GM08714 (cell line): ENCODE measurements around the gene LGSN.

Experiments
- H3K4me3 ChIP-seq: fragments of 200-500 bp; sonication (Bioruptor generic); 2 replicates; pipeline ENCODE4 v1.5.1; 2014; ENCODE audit warnings: mild to moderate bottlenecking, low read length, inconsistent platforms
- ZNF274 ChIP-seq: IDR thresholded peaks from 2 replicates; pipeline ENCODE4 v1.6.1; 2012; ENCODE audit warnings: mild to moderate bottlenecking, low read depth, low read length

LGSN gene

DNA sequence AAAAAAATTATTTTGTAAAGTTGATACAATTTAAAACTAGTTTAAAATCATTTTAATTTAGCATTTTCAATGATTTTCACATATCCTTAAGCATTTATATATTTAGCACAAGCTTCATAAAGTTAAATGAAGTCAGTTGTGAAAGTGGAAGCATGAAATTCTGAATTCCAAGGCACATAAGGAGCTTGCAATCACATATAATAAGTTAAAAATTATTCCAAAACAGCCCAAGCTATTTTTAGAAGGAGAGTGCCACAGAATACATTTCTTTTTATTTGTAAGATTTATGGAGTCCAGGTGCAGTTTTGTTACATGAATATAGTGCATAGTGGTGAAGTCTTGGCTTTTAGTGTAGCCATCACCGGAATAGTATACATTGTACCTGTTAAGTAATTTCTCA lies 3.2 kb upstream of the LGSN start:
- no peak for TF ChIP-seq ZNF274
- H3K4me3 ChIP-seq = no peak overlapping the region

GRCh38 chr6:63321821-63322220 lies 2.0 kb upstream of the LGSN start:
- no peak overlapping the region for H3K4me3 ChIP-seq
- no peak for TF ChIP-seq ZNF274

GRCh38 chr6:63317641-63318040 lies 2.1 kb downstream of the LGSN start:
- no peak overlapping the region for H3K4me3 ChIP-seq
- TF ChIP-seq ZNF274 = no peak

GRCh38 chr6:63316113-63316512 lies 3.7 kb downstream of the LGSN start:
- no peak for TF ChIP-seq ZNF274
- no peak overlapping the region for H3K4me3 ChIP-seq

DNA sequence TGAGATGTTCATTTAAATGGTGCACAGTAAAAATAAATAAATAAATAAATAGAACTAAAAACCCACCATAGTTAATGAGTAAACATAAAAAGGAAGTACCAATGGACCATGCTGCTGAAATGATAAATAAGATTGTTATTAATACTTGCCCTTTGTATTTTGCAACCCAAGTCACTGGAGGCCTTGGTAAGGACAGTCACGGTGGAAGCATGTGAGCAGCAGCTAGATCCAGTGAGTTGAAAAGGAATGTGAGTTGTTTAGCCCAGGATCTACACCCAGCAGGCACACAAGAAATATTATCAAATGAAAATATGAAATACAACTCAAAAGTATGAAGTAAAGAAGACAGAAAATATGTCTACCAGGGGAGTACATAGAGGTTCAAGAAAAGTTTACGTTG lies 6.7 kb downstream of the LGSN start:
- H3K4me3 ChIP-seq = no peak overlapping the region
- no peak for TF ChIP-seq ZNF274

- no peak overlapping the region for H3K4me3 ChIP-seq
- TF ChIP-seq ZNF274 = no peak
Observed at GRCh38 chr6:63307581-63308246, 12.1 kb downstream of the LGSN start.

- H3K4me3 ChIP-seq = no peak overlapping the region
- no peak for TF ChIP-seq ZNF274
Observed at GRCh38 chr6:63306420-63306819, 13.4 kb downstream of the LGSN start.

GRCh38 chr6:63305277-63305676 lies 14.5 kb downstream of the LGSN start:
- no peak overlapping the region for H3K4me3 ChIP-seq
- TF ChIP-seq ZNF274 = no peak

DNA sequence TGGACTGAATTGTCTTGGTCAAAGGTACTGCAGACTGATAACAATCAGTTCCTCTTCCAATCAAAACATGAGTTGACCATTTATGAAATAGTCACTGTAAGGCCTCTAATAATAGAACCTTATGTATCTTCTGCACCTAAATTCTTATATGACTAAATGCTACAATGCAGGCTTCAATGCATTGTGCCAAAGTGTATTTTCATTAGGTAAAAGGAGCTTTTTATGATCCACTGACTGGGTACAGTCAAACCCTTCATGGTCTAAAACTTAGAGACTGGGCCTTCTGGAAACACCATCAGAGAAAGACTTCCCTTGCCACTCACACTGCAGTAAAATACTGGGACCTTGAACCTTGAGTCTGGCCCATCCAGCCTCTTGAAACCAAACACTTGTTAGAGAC lies 16.3 kb downstream of the LGSN start:
- TF ChIP-seq ZNF274 = no peak
- no peak overlapping the region for H3K4me3 ChIP-seq

DNA sequence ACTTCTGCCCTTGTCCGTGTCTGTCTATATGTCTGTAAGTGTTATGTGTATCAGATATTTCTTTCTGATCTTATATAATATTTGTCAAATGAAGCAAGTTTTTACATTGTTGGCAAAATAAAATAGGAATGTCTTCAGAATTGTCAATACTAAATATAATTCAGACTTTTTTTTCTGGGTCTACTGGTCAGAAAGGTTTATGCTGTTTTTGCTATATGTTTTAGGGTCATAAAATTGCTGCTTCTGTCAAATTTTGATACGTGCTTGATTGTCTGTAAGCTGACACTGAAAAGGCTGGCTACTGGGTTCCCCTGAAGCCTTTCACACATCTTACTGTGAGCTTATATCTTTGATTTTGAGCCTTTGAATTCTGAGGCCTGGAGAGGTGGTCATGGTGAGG lies 20.1 kb downstream of the LGSN start:
- no peak for TF ChIP-seq ZNF274

GRCh38 chr6:63295553-63296194 lies 24.1 kb downstream of the LGSN start:
- no peak overlapping the region for H3K4me3 ChIP-seq
- no peak for TF ChIP-seq ZNF274

More for the DNA sequence above, 20.1 kb downstream of the LGSN start:
- no peak overlapping the region for H3K4me3 ChIP-seq

GRCh38 chr6:63290492-63291058 lies 29.2 kb downstream of the LGSN start:
- TF ChIP-seq ZNF274 = no peak
- no peak overlapping the region for H3K4me3 ChIP-seq

- no peak for TF ChIP-seq ZNF274
- no peak overlapping the region for H3K4me3 ChIP-seq
Observed at GRCh38 chr6:63289269-63289872, 30.4 kb downstream of the LGSN start.

- TF ChIP-seq ZNF274 = no peak
- H3K4me3 ChIP-seq = no peak overlapping the region
Observed at GRCh38 chr6:63280639-63281180, 39.1 kb downstream of the LGSN start.

DNA sequence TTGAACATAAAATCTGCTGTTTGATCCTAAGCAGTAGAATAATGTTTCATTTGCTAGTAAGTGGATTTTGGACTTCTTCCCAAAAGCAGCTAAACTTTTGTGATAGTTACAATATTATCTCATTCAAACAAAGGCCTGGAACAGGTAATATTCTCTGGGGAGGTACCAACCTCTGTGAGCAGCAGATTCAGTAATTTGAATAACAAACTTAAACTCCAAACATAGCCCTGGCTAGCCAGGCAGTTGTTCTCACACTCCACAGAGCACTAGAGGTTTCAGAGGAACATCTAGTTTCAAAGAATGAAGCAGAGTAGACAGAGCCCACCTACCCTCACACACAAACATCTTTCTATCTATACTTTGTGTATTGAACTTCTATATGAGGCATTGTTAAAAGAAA lies 40.9 kb downstream of the LGSN start:
- H3K4me3 ChIP-seq = no peak overlapping the region
- TF ChIP-seq ZNF274 = no peak
